ENCODE measurements around the gene TGM1. TPM values are rescaled to one million over a fixed set of nuclear protein-coding genes. Genes with fewer than 3 reads are reported as not detected.

Gene TGM1
- total RNA-seq, 1 experiment from 2014 or later, result 2.9 TPM

DNA sequence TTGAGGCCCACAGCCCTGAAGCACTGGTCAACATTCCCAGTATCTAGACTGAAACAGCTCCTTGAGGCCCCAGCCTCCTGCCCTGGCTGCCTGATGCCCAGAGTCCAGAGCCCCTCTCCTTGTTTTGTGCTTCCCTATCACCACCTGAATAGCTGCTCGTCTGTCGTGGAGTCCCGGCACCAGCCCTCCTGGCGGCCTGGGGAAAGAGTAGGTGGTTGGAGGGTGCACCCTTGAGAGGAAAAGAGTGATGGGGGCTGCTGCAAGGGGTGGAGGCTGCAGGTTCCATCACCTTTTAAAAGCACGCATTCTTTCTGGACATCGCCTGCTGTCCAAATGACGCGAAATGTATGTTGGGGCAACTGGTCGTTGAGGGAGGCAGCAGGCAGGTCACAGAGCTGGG is 5.2 kb upstream of the TGM1 start:
- Histone ChIP-seq H3K27ac (ENCODE audit: insufficient read length, low read depth, low read length) (no peak overlapping the region), H3K4ac (ENCODE audit: low read depth, low read length) (no peak overlapping the region), H3K9ac (ENCODE audit: extremely low read depth, insufficient read length, low read length) (no peak overlapping the region), H2BK20ac (ENCODE audit: low read depth, low read length, poor library complexity, severe bottlenecking) (no peak overlapping the region), H2BK12ac (ENCODE audit: insufficient read length, low read depth, low read length) (no peak overlapping the region), H3K56ac (ENCODE audit: insufficient read length, low read depth, low read length) (no peak overlapping the region), H3K18ac (ENCODE audit: insufficient read length, low read depth, low read length) (no peak overlapping the region), H3K23me2 (ENCODE audit: insufficient read length, low read depth, low read length, poor library complexity, severe bottlenecking) (peaks cover 8% of the 10 kb centered on the region), H2AFZ (ENCODE audit: low read length) (no peak overlapping the region), H4K8ac (replicated peaks; ENCODE audit: insufficient read length, low read depth, low read length) (no peak overlapping the region), H3K79me1 (ENCODE audit: insufficient read depth, low read depth, low read length, poor library complexity, severe bottlenecking) (no peaks in the 10 kb centered on the region), H3K14ac (ENCODE audit: insufficient read depth, low read length) (no peak overlapping the region), H4K20me1 (ENCODE audit: control insufficient read depth, insufficient read depth, insufficient read length) (no peaks in the 10 kb centered on the region), H4K5ac (ENCODE audit: insufficient read length, low read depth, low read length) (no peak overlapping the region), H3K23ac (ENCODE audit: insufficient read length, low read depth, low read length) (no peak overlapping the region), H3K79me2 (ENCODE audit: insufficient read depth, low read length) (no peaks in the 10 kb centered on the region), H4K91ac (ENCODE audit: insufficient read length, low read depth, low read length) (no peak overlapping the region), H3K9me3 (ENCODE audit: control insufficient read depth, low read depth, low read length) (no peaks in the 10 kb centered on the region), H3K27me3 (ENCODE audit: insufficient read depth, low read length) (no peaks in the 10 kb centered on the region), H3T11ph (ENCODE audit: low read length) (no peak overlapping the region), H3K4me1 (ENCODE audit: insufficient read depth, low read length) (no peaks in the 10 kb centered on the region), H3K4me2 (ENCODE audit: insufficient read depth, insufficient read length, low read length) (no peak overlapping the region), H2BK120ac (ENCODE audit: low read depth, low read length, poor library complexity, severe bottlenecking) (no peak overlapping the region), H2BK15ac (ENCODE audit: low read depth, low read length) (no peak overlapping the region), H2AK5ac (ENCODE audit: insufficient read length, low read length) (no peak overlapping the region), H2BK5ac (ENCODE audit: insufficient read length, low read length) (no peak overlapping the region)
- Mint-ChIP-seq H3K4me3 (no peak overlapping the region), H3K9me3 (no peaks in the 10 kb centered on the region), H3K36me3 (ENCODE audit: insufficient read depth in 1 of 3, low read depth in 3 of 3) (peaks cover 3 to 21% (median 14%) of the 10 kb centered on the region in 3 experiments; a peak in 5 of 7 replicates), H3K27me3 (ENCODE audit: low read depth) (no peaks in the 10 kb centered on the region), H3K27ac (no peak overlapping the region), H3K4me1 (peaks cover 4 to 12% of the 10 kb centered on the region in 2 experiments)
- WGBS (ENCODE audit: extremely low coverage, insufficient read length, low lambda C conversion rate), result no CpG with 5 or more reads among the region's 9 CpGs
- TF ChIP-seq CTCF (conservative IDR thresholded peaks at IDR 0.05), result no peak
- no peak for DNase-seq
